DMS114 treated with DMSO at 0.1 percent for 48 hours (cell line): Measurements from ENCODE around the gene GARNL3.

Experiments
- DNase-seq: peaks from one replicate; lab custom pipeline; 2025; ENCODE audit not compliant: unreplicated experiment; lab: John Stamatoyannopoulos, UW

The GARNL3 gene, protein sequence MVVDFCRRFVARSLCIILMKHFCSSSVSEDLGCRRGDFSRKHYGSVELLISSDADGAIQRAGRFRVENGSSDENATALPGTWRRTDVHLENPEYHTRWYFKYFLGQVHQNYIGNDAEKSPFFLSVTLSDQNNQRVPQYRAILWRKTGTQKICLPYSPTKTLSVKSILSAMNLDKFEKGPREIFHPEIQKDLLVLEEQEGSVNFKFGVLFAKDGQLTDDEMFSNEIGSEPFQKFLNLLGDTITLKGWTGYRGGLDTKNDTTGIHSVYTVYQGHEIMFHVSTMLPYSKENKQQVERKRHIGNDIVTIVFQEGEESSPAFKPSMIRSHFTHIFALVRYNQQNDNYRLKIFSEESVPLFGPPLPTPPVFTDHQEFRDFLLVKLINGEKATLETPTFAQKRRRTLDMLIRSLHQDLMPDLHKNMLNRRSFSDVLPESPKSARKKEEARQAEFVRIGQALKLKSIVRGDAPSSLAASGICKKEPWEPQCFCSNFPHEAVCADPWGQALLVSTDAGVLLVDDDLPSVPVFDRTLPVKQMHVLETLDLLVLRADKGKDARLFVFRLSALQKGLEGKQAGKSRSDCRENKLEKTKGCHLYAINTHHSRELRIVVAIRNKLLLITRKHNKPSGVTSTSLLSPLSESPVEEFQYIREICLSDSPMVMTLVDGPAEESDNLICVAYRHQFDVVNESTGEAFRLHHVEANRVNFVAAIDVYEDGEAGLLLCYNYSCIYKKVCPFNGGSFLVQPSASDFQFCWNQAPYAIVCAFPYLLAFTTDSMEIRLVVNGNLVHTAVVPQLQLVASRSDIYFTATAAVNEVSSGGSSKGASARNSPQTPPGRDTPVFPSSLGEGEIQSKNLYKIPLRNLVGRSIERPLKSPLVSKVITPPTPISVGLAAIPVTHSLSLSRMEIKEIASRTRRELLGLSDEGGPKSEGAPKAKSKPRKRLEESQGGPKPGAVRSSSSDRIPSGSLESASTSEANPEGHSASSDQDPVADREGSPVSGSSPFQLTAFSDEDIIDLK

GRCh38 chr9:127264462-127265219 lies at the start of gene GARNL3:
Gene GARNL3, plus strand, starts transcription at chr9:127264774. Its CDS starts 104 bp downstream, at chr9:127264878.
- no peak for DNase-seq

- no peak for DNase-seq
Observed at GRCh38 chr9:127215268-127216209, 49.0 kb upstream of the GARNL3 start.

DNA sequence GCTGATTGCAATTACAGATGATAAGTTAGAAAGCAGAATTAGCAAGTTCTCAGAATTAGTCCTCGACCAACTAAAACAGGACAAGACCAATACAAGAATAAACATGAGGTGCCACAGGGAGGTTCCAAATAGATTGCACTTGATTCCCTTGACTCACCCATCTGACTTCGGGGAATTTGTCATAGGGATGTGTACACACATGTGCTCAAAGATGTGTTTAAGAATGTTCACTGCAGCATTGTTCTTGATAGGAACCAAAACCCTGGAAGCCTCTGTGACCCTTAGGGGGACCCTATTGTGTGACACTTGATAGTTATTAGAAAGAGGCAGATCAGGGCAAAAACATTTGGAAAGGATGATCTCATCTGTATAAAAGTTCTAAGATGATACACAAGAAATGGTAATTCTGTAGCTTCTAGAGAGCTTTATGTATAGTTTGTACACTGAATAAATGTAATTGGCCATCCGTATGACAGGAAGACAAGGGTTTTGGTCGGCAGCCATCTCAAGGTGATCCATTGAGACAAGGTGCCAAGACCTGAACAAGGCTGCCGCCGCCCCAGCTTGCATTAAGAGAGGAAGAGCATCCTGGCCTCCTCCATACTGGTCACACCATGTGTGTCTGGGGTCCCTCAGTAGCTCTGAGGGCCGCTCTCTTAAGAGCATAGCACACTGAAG lies 48.2 kb upstream of the GARNL3 start:
- no peak for DNase-seq

- no peak for DNase-seq
Observed at GRCh38 chr9:127216888-127217217, 47.7 kb upstream of the GARNL3 start.

- no peak for DNase-seq
Observed at GRCh38 chr9:127218818-127219217, 45.8 kb upstream of the GARNL3 start.

DNA sequence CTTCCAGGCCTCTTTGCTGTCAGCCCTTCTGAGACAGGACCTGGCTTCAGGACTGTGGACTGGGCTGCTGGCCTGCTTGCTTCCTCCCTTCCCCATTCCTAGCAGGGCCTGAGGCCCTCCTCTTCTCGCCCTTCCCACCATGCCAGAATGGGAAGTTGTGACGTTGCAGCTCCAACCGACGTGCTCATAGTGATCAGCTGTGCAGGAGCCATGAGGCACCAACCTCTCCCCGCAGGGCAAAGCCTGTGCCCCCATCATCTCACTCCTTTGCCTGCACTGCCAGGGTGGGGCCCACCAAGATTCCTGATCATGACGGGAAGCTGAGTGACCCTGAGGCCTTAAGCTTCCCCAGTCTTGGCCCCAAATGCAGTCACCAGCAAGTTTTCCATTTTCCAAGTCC lies 45.1 kb upstream of the GARNL3 start:
- no peak for DNase-seq

DNA sequence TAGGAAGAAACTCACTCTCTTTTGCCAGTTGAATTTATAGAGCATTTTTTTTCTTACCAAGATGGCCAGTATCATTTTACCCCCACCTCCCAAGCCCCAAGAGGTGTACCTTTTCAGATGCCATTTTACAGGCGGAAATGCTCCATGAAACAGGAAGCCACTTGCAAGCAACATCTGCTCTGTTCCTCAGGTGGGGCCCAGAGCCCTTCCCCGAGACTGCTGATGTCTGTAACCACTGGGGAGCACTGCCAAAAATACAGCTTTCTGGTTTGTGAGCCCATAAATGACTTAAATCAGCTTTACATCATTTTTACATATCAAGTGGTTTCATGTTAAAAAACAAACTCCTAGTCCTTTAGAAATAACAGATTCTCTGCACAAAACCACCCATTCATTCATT lies 42.9 kb upstream of the GARNL3 start:
- DNase-seq = no peak

DNA sequence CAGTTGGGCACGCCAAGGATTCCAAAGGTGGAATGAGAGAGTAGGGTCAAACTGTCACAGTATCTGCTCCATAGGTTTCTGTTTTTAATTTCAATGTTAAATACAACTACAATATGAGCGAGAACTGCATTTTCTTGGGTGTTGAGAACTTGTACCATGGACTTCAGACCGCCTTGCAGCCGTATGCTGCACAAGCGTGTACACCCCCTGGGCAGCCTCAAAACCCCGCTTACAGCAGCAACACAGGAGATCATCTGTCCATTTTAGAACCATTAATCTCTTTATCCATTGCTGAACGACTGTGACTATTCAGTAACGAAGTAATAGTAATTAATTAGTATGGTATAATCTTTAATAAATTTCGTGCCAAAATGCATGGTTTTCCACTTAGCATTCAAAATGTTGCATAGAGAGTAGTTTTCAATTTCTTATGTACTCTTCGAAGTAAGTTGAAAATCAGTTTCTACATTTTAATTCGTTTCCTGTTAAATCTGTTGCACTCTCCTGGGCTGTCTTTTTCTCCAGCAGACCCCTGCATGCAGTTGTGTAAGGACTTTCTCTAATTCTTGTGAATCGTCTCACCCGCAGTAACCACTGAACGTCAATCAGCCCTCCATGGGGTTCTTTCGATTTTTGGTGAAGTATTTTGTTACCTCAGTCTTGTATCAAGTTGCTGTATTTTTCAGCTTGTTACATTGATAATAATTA lies 42.0 kb upstream of the GARNL3 start:
- DNase-seq = no peak

GRCh38 chr9:127223266-127223665 lies 41.3 kb upstream of the GARNL3 start:
- no peak for DNase-seq

- no peak for DNase-seq
Observed at GRCh38 chr9:127223810-127224177, 40.8 kb upstream of the GARNL3 start.

DNA sequence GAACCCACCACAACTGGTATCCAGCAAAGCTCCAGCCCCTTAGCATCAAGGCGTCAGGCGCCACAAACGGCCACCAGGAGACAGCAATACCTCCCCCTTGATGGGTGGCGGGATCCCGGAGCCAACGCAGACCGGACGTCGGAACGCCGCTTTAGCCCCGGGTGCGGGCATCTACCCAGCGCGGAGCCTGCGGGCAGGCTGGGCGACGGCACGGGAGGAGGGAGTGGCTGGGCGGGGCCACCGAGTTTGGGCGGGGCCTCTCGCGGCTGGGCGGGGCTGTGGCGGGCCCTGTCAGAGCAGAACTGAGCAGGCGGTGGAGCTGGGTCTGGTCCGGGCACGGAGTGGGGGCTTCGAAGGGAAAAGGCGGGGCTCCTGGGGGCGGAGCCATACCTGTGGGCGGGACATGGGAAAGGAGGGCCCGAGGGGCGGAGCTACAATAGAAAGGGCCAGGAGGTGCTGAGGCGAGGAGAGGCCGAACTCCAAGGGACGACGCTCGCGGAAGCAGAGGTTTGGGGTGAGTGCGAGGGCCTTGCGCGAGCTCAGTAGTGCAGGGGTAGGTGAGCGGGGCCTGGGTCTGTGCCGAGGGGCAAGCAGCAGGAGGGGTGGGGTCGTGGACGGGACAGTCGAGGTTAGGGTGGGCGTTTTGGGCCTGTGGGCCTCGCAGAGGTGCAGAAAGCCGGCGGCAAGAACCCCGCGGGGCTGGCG lies 40.2 kb upstream of the GARNL3 start:
- peak; percentile 68 for DNase-seq

GRCh38 chr9:127224883-127225739 lies 39.5 kb upstream of the GARNL3 start:
- peak; percentile 54 for DNase-seq

DNA sequence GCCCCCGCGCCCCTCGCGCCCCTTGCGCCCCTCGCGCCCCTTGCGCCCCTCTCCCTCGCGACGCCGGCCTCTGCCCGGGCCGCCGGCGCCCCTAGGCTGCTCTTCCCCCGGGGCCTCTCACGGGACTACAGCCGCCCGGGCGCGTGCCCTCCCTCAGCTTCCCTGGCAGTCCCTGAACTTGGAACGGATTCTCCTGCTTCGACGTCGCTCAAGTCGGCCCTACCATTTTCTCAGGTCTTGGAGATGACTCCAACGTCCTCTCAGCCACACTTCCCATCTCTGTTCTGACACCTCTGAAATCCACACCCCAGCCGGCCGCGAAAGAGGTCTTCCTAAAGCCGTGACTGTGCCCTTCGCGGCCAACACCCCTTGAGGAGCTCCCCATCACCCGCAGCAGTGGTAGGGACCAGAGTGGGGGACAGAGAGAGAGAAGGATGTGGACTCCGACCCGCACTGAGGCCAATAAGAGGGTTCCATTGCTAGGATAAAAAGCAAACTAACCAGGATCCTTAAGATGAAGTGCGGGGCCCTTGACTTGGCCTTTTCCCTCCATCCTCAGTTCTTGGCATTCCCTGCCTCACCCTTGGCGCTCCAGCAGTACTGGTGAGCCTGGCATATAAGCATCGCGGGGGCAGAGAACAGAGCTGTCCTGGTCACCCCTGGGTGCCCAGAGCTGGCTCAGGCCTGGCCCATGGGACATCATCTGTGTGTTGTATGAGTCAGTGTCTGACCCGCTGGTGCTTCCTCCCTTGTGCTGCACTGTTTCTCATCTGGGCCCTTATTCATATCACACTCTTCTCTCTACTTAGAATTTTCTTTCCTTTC lies 38.6 kb upstream of the GARNL3 start:
- no peak for DNase-seq

DNA sequence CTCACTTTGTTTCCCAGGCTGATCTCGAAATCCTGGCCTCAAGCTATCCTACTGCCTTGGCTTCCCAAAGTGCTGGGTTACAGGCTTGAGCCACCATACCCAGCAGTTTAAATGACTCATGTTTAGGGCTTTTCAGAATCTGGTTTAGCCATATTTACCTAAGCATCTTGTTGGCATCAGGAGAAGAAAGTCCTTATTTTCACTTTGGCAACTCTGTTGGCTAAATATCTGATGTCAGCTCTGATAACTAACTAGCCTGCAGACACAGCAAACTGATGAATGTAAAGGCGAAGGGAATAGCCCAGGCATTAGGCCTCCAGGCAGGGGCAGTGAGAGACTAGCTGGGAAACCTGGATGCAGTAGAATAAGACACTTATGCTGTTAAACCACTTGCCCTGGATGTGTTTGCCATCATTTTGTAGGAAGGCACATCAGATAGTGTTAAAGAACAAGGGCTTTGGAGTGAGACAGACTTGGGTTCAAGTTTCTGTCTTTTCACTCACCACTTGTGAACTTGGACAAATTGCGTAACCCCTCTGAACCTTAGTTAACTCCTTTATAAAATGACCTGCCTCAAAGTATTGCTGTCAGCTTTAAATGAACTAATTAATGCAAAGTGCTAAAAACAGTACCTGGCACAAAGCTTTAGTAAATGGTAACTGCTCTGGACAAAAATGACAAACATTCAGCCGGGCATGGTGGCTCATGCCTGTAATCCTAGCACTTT lies 34.7 kb upstream of the GARNL3 start:
- DNase-seq = no peak

DNA sequence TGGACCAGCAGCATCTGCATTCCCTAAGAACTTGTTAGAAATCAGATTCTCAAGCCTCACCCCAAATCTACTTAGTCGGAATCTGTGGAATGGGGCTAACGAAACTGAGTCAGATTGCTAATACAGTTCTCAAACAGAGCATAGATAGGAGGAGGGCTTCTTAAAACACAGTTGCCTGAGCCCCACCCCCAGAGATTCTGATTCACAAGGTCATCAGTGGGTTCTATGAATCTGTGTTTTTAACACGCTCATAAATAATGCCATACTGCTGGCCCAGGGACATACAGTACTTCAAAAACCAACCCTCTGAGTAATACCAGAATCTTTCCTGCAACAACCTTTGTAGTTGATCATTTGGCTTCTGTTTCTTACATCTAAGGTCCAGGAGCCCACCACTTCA lies 32.9 kb upstream of the GARNL3 start:
- DNase-seq = no peak
